Measurements from ENCODE around the gene TMEM184A.
A peak's percentile ranks its signal among the peaks of the same experiment; 100 is the strongest.

TMEM184A gene

GRCh38 chr7:1539181-1539881 lies 16.7 kb downstream of the TMEM184A start:
- DNase-seq (ENCODE audit: low spot score), result no peak

GRCh38 chr7:1538544-1539180 lies 17.3 kb downstream of the TMEM184A start:
- DNase-seq (ENCODE audit: low spot score), result no peak

DNA sequence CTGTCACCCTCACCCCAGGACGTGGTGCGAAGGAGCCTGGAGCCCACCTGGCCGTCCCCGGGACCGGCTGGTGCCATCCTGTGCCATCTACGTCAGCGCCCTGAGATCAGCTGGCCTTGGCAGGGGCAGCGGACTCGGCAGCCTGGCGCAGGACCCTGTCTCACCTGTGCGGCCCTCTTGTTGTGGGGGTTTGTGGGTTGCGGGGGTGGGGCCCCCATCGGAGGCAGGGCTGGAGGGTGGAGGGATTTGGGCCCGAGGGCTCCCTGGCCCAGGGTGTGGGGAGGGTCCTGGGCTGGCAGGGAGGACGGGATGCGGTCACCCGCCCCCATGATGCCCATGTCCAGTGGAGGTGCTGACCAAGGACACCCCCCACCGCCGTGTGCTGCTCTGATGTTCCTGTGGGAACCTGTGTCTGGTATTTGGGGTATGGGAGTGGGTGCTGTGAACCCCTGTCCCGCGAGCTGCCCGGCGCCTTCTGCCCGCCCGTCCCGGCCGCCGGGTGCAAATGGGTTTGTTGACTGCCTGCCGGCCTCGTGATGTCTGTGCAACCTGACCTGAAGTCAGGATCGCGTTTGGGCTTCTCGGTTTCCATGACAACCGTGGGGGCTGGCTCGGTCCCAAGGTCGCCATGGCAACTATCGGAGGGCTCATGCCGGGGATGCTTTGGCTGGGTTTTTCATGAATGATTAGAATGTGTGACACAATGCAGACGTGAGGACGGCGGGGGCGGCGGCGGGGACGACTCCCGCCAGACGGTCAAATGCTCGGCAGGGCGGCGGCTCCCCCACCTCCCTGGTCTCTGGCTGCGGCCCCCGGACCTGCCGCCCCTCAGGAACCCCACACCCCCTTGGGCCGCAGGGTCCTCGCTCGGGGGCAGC lies 18.2 kb downstream of the TMEM184A start:
- peak; percentile 72 for DNase-seq (ENCODE audit: low spot score)

GRCh38 chr7:1536743-1537534 lies 19.1 kb downstream of the TMEM184A start:
- peak; percentile 78 for DNase-seq (ENCODE audit: low spot score)

DNA sequence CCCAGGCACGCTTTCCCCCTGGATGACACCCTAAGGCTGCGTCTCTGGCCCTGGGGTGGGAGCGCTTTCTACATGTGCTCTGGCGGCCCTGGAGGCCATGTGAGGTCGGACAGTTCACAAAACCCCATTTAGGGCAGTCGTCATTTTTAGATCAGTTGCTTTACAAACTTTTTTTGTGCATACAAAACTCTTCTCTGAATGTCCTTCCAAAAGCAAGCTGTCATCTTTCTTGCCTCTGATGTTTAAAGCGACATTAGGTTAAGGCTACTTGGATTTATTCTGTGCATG lies 19.6 kb downstream of the TMEM184A start:
- DNase-seq (ENCODE audit: low spot score), result no peak

DNA sequence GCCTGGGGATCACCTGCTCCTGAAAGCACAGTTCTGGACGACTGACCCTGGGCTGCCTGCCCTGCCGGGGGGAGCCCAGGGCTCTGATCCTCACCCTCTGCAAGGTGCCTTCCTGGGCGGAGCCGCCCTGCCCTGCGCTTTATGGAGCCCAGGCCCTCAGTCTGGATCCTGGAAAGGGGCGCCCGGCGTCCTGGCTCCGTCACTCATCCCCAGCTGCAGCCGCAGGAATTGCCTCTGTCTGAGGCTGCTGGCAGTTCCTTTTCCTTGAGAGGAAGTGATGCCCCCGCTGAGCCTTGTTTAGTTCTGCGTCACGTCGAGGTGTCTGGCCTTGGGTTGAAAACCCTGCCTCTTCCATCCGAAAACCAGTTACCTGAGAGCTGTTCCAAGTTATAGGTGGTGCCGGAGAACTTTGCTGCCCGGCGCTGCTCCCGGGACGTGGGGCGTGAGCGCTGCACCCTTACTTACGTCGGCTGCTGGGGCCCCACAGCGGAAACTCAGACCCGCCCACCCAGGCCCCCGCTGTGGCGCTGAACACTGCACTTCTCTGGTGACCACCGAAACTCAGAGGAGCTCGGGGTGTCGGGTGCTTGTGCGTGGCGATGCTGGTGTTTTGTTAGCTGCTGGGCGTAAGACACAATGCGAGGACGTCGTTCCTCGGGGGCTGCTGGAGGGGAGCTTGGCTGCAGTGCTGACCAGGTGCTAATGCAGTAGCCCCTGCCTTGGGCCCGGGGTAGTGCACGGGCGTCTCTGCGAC lies 20.1 kb downstream of the TMEM184A start:
- DNase-seq (ENCODE audit: low spot score), result no peak

DNA sequence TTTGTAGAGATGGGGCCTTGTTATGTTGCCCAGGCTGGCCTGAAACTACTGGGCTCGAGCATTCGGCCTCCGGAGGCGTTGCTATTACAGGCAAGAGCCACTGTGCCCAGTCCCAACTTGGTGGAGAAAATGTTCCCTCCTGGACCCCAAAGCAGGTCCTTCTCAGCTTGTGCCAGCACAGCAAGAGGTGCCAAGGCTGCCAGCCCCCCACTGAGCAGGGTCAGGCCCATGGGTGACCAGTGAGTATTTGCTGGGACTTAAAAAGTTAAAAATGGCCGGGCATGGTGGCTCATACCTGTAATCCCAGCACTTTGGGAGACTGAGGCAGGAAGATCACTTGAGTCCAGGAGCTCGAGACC lies 20.9 kb downstream of the TMEM184A start:
- DNase-seq (ENCODE audit: low spot score), result no peak

DNA sequence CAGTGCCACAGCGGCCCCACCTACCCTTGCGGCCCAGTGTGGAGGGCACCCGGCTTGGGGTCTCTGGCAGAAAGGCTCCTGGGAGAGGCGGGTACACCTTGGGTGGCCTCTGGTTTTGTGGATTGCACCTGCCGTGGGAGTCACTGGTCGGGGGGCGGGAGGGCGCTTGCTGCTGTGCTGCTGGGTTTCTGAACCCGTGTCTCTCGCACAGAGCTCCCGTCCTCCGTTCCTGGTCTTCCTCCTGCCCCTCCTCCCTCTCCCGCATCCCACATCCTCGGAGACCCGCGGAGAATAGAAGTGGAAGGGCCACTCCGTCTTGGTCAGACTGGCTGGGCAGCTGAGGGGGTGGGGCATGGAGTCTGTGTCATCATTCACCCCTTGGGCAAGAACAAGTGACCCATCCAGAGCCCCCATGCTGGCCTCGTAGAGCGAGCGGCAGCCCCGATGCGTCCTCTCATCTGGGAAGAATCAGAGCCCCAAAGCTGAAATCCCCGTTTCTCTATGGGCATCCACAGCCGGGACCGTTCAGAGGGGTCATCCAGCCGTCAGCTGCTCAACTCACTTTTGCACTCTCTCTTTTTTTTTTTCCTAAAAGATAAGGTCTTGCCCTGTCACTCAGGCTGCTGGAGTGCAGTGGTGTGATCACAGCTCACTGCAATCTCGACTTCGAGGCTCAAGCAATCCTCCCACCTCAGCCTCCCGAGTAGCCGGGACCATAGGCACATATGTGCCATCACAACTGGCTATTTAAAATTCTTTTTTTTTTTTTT lies 21.5 kb downstream of the TMEM184A start:
- DNase-seq (ENCODE audit: low spot score), result no peak

- no peak for DNase-seq (ENCODE audit: low spot score)
These were observed 22.3 kb downstream of the TMEM184A start for GRCh38 chr7:1533547-1534329.

GRCh38 chr7:1533255-1533546 lies 22.8 kb downstream of the TMEM184A start:
- DNase-seq (ENCODE audit: low spot score), result no peak

DNA sequence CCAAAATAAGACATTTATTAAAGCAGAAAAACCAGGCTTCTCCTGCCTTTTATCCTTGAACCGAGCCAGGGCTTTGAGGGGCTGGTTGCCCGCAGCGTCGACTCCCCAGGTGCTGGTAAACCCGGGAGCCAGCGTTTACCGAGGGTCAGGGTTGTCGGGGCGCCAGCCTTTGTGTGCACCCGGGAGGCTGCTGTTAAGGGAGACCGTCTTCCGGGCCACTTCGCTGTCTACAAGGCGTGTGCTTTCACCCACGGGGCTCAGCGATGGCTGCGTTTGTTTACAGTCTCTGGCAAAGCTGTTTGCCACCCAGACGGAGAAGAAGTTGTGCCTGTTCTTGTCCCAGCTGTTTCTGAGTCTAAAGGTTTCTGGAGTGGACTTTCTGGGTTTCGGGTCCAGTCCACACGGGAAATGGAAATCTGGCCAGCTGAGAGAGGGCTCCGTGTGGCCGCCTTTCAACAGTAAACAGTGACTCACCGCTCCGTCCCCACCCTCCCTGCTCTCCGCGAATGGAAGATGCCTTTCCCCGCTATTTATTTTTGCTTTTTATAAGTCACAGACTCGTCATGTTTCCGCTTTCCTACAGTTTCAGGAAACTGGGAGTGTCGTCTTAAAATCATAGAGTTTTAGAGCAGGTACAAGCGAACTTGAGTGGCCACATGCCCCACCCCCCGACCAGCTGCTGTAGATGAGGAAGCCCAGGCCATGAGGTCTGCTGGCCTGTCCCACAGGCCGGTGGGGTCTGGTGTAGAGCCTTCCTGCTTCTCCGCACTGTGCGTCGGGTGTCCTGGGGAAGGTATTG lies 23.4 kb downstream of the TMEM184A start:
- peak; percentile 69 for DNase-seq (ENCODE audit: low spot score)

DNA sequence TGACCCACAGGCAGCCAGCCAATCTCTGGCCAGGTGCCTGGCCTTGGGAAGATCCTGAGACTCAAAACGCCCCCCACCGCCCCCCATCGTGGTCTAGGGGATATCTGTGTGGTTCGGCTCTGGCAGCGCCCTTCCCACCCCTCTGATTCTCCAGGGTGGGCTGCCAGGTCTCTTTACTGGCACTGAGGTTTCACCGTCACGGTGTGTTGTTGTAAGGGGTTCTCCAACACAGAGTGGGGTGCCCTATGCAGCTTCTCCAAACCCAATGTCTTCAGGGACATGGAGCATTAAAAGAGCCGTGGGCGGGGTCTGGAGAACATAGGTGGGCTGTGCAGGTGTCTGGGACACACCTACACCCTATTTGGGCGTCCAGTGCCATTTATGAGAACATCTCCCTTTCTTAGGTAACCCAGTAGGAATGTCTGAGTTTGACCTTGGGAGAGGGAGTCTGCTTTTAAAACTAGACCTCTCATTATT lies 24.0 kb downstream of the TMEM184A start:
- DNase-seq (ENCODE audit: low spot score), result no peak

DNA sequence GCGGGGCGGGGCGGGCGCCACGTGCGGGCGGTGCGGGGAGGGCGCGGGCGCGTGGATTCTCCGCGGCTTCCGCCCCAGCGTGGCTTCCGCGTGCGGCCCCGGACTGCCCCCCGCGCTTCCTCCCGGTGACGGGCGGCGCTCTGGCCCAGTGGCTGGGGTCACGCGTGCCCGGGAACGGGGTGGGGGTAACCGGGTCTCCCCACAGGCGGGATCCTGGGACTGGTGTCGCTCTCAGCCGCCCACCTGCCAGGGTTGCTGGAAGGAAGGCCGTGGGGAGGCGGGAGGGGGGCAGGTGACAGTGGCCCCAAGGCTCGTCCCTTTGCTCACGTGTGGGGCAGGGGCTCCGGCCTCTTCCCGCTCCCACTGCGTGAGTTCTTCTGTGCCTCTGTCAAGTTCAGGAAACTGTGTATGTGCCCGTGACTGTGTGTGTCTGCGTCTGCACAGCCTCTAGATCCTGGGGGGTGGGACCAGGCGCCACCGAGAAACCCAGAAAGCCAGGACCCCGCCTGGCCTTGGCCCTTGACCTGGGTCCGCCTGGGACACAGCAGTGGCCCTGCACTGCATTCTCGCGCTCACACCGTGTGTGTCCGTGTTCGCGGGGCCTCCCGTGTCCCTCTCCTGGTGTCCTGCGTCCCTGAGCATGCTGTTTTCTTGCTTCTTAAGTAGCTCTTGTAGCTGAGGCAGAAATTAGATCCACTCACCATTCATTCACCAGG lies 24.6 kb downstream of the TMEM184A start:
- no peak for DNase-seq (ENCODE audit: low spot score)

DNA sequence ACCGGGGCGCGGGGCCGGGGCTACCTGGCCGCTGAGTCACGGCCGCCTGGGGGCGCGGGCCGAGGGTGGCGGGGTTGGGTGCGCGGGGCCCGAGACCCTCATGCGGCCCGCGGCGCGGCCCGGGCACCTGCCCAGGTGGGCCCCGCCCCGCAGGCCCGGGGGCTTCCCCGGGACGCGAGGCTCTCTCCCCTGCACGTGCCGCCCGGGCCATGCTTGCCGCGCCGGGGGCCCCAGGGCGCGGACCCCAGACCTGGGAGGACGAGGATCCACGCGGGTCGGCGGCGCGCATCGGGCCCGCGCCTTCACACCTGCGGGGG lies 25.1 kb downstream of the TMEM184A start:
- no peak for DNase-seq (ENCODE audit: low spot score)

- DNase-seq (ENCODE audit: low spot score), result no peak
These were observed 26.5 kb downstream of the TMEM184A start for GRCh38 chr7:1529383-1530116.

GRCh38 chr7:1526271-1526754 lies 29.7 kb downstream of the TMEM184A start:
- no peak for DNase-seq (ENCODE audit: low spot score)

- DNase-seq (ENCODE audit: low spot score), result no peak
These were observed 30.6 kb downstream of the TMEM184A start for GRCh38 chr7:1525409-1525808.

GRCh38 chr7:1523844-1524243 lies 32.2 kb downstream of the TMEM184A start:
- no peak for DNase-seq (ENCODE audit: low spot score)
